GM12891 (cell line): Measurements from ENCODE around the gene PPP2R3A.

Experiments used
- DNase-seq: peaks from one replicate; pipeline ENCODE4 v3.0.0; 2011; ENCODE audit warnings: low spot score; ENCODE audit not compliant: insufficient read length
- FAIRE-seq: peaks from 2 replicates; lab custom pipeline; 2011; peaks lifted over from hg19 to GRCh38; lab: Jason Lieb, UNC
- PAX5 ChIP-seq: IDR thresholded peaks from 2 replicates; pipeline ENCODE4 v1.6.1; 2011; ENCODE audit warnings: low read length, moderate library complexity, mild to moderate bottlenecking; ENCODE audit not compliant: insufficient read depth, severe bottlenecking
- POLR2A ChIP-seq: IDR thresholded peaks from 2 replicates; pipeline ENCODE4 v1.6.1; 2011; ENCODE audit warnings: low read depth, low read length, control low read depth
- POLR2AphosphoS5 ChIP-seq: IDR thresholded peaks from 2 replicates; pipeline ENCODE4 v1.6.1; 2011; ENCODE audit warnings: low read depth, low read length, control low read depth
- POU2F2 ChIP-seq: IDR thresholded peaks from 2 replicates; pipeline ENCODE4 v1.6.1; 2011; ENCODE audit warnings: low read depth, mild to moderate bottlenecking, control low read depth, low read length, moderate library complexity
- SPI1 ChIP-seq: IDR thresholded peaks from 2 replicates; pipeline ENCODE4 v1.6.1; 2011; ENCODE audit warnings: low read depth, low read length, control low read depth
- TAF1 ChIP-seq: IDR thresholded peaks from 2 replicates; pipeline ENCODE4 v1.6.1; 2011; ENCODE audit warnings: low read depth, low read length, control low read depth

PPP2R3A gene

DNA sequence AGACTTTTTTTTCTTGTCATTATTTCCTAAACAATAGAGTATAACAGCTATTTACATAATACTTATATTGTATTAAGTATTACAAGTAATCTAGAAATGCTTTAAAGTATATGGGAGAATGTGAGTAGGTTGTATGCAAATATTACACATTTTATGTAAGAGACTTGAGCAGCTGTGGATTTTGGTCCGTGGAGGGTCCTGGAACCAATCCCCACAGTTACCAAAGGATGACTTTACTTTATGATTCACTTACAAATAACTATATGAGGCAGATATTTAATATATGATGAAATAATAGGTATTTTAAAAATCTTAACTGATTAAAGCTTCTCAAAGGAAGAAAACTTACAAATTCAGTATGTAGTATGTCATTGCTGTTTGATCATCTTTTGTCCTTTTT lies 56.3 kb downstream of the PPP2R3A start:
- no peak for TF ChIP-seq PAX5
- no peak for TF ChIP-seq SPI1
- TF ChIP-seq TAF1 = no peak
- TF ChIP-seq POLR2AphosphoS5 = no peak
- TF ChIP-seq POU2F2 = no peak
- TF ChIP-seq POLR2A = no peak
- no peak for FAIRE-seq
- DNase-seq = no peak

DNA sequence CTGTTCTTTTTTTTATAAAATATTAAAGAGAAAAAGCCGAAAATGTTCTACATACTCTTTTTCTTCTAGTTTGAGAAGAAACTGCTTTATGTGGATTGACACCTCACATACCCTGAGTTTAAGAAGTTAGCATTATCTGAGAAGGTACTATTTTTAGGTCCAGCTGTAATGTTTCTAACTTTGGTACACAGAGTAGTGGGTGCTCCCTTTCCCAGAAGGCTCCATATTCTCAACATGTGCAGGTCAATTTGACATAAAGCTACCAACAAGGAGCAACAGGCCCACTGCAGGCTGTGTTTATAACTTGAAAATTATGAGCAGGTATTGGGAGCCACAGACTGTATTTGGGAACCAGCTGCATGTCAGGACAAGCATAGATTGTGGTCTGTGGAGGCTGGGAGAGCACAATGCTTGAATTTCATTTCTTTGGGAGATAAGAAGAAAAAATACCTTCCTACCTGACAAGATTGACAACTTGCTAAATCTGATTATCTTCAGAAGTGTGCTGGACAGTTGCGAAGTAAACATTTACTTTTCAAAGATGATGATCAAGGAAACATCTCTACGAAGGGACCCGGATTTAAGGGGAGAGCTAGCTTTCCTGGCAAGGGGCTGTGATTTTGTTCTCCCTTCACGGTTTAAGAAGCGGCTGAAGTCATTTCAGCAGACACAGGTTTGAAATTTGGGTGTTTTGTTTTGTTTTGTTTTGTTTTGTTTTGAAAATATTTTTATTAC lies 57.2 kb downstream of the PPP2R3A start:
- FAIRE-seq (no peak), DNase-seq (no peak)
- TF ChIP-seq POLR2A (no peak), TAF1 (no peak), POLR2AphosphoS5 (no peak), POU2F2 (no peak), PAX5 (no peak), SPI1 (no peak)

DNA sequence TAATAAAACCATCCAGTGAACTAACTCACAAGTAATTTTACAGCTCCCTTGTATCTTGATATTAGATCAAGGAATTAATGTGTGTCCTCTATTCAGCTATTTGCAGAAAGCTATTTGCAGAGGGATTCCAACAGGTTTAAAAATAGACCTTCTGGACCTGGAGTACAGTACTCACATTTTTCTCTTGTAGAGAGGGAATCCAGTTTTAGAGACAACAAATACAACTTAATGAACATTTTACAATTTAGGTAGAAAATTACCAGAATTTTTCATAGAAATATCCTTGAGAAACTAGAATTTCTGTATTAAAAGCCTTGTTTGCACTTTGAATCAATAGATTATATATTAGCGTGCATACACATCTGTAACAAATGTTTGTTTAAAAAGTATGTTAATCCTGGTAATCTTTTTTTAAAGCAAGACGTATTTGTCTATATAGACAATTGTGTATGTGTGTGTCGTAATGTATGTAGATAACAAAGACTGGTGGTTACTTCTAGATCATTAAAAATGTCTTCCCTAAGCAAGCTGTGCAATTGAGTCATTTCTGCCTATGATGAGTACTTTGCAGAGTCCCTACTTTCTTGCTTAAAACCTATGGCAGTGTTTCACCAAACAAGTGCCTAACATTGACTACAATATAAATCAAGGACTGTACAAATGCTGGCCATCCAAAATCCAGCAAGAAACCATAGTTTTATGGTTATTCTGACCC lies 57.9 kb downstream of the PPP2R3A start:
- TF ChIP-seq SPI1 = no peak
- TF ChIP-seq POU2F2 = no peak
- no peak for TF ChIP-seq PAX5
- TF ChIP-seq POLR2A = no peak
- TF ChIP-seq TAF1 = no peak
- TF ChIP-seq POLR2AphosphoS5 = no peak
- DNase-seq (no peak), FAIRE-seq (no peak)

DNA sequence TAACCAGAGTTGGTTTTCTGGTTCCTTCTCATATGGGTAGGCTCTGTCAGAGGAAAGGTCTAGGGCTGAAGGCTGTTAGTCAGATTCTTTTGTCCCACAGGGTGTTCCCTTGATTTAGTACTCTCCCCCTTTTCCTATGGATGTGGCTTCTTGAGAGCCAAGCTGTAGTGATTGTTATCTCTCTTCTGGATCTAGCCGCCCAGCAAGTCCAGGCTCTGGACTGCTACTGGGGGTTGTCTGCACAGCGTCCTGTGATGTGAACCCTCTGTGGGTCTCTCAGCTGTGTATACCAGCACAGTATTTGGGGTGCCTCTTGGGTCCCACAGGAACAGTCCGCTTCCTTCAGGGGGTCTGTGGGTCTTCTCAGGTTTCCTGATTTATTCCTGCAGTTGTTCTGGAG lies 70.8 kb downstream of the PPP2R3A start:
- TF ChIP-seq TAF1 = no peak
- no peak for TF ChIP-seq PAX5
- no peak for TF ChIP-seq POLR2A
- TF ChIP-seq POU2F2 = no peak
- TF ChIP-seq POLR2AphosphoS5 = no peak
- TF ChIP-seq SPI1 = no peak
- DNase-seq (no peak), FAIRE-seq (no peak)

DNA sequence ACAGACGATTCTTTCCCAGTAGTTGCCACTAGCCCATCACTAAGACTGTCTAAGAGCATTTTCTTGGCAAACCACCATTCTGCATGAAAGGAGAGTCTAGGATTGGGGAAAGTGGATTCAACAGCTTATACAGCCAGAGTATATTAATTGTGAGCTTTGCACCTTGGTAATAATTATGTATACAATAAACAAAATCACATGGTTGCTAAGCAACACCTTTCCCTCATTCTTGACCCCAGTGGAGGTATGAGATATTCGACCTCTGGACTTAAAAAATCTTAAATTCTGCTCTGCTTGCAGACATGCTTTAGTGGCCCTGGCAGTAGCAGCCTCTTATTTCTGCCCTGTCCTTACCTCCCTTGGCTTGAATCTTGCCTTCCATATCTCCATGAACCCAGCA lies 73.1 kb downstream of the PPP2R3A start:
- TF ChIP-seq PAX5 = no peak
- no peak for DNase-seq
- no peak for FAIRE-seq

DNA sequence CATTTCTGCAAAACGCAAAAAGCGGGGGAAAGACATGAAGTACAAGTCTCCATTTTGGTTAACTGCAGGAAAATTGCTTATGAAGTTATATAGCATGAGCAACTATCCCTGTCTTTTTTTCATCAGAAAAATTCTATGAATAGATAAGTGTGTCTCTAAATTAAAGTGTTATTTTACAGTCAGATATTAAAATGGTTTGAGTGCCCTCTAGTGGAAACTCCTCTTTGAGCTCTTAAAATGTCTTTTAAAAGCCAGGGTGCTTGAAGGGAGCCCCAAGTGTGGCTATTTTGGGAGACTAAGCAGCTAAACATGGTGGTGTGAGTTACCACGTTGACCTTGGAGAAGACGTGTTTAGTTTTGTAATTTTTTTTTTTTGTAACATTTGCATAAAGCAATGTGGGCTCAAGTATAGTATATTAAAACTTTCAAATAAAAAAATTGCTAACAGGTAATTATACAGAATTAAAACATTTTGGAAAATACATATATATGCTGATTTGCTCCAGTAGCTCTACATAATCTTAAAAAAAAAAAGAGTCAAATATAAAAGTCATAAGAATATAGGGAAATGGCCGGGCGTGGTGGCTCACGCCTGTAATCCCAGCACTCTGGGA lies 77.2 kb downstream of the PPP2R3A start:
- DNase-seq (peak; percentile 19), FAIRE-seq (no peak)
- no peak for TF ChIP-seq POLR2A
- TF ChIP-seq TAF1 = no peak
- no peak for TF ChIP-seq POLR2AphosphoS5
- TF ChIP-seq SPI1 = no peak
- TF ChIP-seq POU2F2 = no peak
- TF ChIP-seq PAX5 = no peak

DNA sequence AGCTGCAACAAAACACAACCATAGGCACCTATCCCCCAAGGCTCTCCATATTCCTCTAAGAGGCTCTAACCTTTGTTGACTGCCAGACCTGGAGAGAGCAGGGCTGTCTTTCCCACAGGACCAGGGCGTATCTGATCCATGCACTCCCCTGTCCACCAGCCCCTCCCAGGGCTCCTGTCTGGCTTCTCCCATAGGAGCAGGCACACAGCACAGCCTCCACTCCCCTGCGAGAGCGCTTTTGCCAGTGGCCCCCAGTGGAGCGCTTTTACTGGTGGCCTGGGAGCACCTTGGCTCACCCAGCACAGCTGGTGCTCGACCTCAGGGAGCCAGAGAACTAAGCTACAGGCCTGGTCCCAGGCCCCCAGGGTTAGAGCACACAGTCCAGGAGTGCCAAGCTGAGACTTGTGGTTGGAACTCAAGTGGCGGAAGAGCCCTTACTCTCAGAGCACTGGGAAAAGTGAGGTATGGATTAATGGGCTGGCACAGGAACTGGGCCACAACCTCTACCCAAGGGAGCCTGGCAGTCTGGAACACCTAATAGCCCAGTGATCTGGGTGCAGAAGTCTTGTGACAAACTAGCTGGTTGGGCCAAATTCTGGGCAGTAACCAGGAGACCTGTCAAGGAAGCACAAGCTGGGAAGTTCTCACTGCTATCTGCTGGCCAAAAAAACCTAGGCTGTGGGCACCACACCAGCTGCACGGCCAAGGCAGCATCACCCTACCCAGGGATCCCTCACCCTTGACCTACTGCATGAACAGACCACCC lies 79.6 kb downstream of the PPP2R3A start:
- DNase-seq (no peak), FAIRE-seq (no peak)
- TF ChIP-seq POLR2A = no peak
- TF ChIP-seq PAX5 = no peak
- TF ChIP-seq SPI1 = no peak
- no peak for TF ChIP-seq POLR2AphosphoS5
- no peak for TF ChIP-seq POU2F2
- TF ChIP-seq TAF1 = no peak

DNA sequence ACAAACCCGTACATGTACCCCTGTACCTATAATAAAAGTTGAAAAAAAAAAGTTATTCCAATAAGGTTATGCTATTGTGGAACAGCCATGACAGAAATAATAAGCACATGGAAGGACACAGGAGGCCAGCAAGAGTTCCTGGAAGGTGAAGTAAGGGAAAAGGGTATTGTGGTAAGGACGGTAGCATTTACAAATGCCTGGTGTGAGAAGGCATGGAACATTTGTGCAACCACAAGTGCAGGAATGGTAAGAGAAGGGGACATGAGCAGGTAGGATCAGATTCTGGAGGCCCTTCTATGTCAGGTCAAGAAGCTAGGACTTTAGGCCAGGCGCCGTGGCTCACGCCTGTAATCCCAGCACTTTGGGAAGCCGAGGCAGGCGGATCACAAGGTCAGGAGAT lies 82.5 kb downstream of the PPP2R3A start:
- FAIRE-seq (no peak), DNase-seq (no peak)
- TF ChIP-seq POLR2A (no peak), PAX5 (no peak), POLR2AphosphoS5 (no peak), TAF1 (no peak), SPI1 (no peak), POU2F2 (no peak)

DNA sequence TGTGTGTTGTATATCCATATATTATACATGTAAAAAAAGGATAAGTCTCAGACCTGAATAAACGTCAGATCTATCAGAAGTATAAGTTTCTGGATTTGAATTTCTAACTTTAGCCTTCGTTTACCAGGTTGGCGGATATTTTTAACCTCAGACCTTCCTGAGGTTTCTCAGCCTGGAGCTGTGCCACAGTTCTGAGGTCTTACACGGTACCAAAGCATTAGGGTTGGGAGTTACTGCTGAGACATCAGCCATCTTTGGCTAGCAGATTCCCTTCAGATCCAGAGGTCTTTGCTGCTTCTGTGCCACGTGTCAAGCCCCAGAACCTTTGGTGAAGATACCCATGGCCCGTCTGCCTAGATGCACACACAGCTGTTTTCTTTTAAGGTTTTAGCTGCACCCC lies 84.7 kb downstream of the PPP2R3A start:
- no peak for TF ChIP-seq TAF1
- no peak for TF ChIP-seq POU2F2
- no peak for TF ChIP-seq POLR2A
- TF ChIP-seq SPI1 = no peak
- TF ChIP-seq POLR2AphosphoS5 = no peak
- no peak for TF ChIP-seq PAX5

DNA sequence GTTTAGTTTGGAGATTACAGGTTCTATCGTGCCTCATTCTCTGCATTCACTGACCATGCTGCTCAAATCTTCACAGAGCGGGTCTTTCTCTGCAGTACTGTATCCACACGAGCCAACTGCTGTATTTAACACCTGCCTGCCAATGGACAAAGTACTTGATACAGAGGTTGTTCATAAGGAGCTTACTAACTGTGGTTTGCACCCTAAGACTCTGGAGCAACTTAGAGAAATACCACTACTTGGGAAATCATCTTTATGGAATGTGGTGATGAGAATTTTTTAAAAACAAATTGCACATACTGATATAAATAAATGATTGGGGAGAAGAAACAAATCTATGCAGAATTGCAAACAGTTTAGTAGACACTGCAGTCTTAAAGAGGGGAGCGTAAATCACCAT lies 90.0 kb downstream of the PPP2R3A start:
- peak; percentile 35 for FAIRE-seq
- no peak for DNase-seq

More for the DNA sequence above, 84.7 kb downstream of the PPP2R3A start:
- FAIRE-seq (no peak), DNase-seq (no peak)

DNA sequence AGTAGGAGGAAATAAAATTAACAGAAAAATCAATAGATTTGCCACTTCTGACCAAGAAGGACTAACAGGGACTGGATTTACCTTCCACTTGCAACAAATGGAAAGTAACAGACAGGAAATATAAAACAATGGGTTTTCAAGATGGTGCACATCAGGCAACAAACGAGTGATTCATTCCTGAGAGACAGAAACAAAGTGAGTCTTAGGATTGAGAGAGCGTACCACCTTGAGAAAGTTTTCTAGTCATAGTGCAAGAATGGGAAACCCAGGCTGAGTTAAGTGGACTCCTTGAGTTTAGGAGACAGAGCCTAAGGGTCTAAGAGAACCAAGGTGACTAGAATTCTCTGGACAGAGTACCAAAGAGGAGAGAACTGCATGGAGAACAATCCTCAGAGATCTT lies 101.7 kb downstream of the PPP2R3A start:
- DNase-seq = no peak
- TF ChIP-seq POLR2A = no peak
- TF ChIP-seq SPI1 = no peak
- TF ChIP-seq POU2F2 = no peak
- TF ChIP-seq PAX5 = no peak
- TF ChIP-seq TAF1 = no peak
- no peak for TF ChIP-seq POLR2AphosphoS5
- no peak for FAIRE-seq

More for the DNA sequence above, 90.0 kb downstream of the PPP2R3A start:
- TF ChIP-seq PAX5 (no peak), POLR2A (no peak), TAF1 (no peak), POU2F2 (no peak), SPI1 (no peak), POLR2AphosphoS5 (no peak)
